KOPT-K1 (cell line): ENCODE data around the gene HSP90B1.

ENCODE experiments used
- H3K27ac ChIP-seq: fragments of 200-600 bp; sonication (generic); 2 replicates; pipeline ENCODE4 v1.5.1; 2016; ENCODE audit warnings: antibody characterized with exemption, mild to moderate bottlenecking, low read depth, low read length; ENCODE audit not compliant: poor library complexity, severe bottlenecking
- H3K36me3 ChIP-seq: fragments of 200-600 bp; sonication (generic); 2 replicates; pipeline ENCODE4 v1.5.1; 2017; ENCODE audit warnings: antibody characterized with exemption, mild to moderate bottlenecking, low read length, moderate library complexity; ENCODE audit not compliant: insufficient read depth
- H3K9me3 ChIP-seq: fragments of 200-600 bp; sonication (generic); 2 replicates; pipeline ENCODE4 v1.5.1; 2017; ENCODE audit warnings: antibody characterized with exemption, low read length, mild to moderate bottlenecking; ENCODE audit not compliant: insufficient read depth, poor library complexity, severe bottlenecking

Gene HSP90B1

GRCh38 chr12:103986829-103987228 lies 56.6 kb downstream of the HSP90B1 start:
- Histone ChIP-seq H3K36me3 (peaks cover 89% of the 10 kb centered on the region), H3K9me3 (no peaks in the 10 kb centered on the region), H3K27ac (no peak overlapping the region)

DNA sequence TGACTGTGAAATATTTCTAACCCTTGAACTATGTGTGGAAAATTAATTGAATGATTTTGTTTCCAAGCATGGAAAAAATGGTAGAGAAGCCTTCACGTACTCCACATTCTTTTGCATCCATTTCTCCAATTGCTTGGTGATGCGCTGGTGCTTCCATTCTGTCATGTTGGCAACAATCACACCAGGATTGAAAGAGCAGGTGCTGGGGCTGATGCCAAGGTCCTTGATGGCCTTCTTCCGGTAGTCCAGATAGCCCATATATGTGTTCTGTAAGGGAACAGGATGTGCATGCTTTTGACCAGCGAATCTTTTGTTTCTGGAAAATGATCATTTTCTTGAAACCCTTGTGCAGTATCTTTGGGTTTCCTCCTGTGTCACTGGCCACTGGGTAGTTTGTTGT lies 64.0 kb downstream of the HSP90B1 start:
- Histone ChIP-seq H3K36me3 (peaks cover 22% of the 10 kb centered on the region), H3K27ac (no peak overlapping the region), H3K9me3 (no peaks in the 10 kb centered on the region)

DNA sequence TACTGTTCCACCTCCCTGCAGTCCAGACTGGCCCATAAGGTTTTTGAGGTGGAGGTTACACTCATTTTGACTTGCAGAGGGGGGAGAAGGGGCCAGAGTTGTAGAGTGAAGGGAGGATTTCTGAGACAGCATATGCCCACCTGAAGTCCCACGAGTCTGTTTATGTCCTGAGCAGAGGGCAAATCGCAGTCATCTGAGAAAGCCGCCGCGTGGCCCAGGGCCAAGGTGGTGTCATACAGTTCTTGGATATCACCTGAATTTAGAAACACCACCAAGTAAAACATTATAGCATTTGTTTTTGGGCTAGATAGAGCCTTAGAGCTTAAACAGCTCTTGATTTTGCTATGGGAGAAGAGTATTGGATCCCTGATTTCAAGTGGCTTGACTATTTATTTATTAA lies 66.4 kb downstream of the HSP90B1 start:
- Histone ChIP-seq H3K9me3 (no peaks in the 10 kb centered on the region), H3K36me3 (no peaks in the 10 kb centered on the region), H3K27ac (no peak overlapping the region)

DNA sequence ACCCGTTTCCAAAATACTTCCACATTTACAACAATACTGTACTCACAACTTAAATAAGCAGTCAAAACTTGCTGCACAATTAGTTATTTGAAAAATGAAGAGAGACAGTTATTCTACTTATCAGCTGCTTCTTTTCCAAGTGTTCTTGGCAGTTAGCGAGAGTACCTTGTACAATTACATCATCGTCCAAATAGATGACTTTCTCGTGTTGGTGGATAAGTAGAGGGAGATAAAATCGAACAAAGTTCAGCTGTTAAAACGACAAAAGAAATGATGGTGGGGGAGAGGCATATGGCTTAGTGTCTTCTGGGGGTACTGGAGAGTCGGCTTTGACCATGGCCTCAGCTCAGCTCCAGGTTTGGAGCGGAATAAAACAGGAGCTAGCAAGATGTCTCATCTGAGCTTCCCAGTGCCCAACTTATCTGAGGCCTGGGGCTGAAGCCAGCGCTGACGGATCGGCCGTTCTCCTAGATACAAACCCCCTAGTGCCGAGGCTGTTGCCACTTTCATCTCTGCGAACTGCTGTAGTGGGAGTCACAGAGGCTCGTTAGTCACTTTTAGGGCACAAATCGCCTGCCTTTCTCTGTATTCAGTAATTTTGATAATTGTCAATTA lies 67.2 kb downstream of the HSP90B1 start:
- H3K9me3 ChIP-seq, result no peaks in the 10 kb centered on the region
- no peak overlapping the region for H3K27ac ChIP-seq
- no peaks in the 10 kb centered on the region for H3K36me3 ChIP-seq
